ENCODE results near the gene CPNE4.

CPNE4 gene

GRCh38 chr3:131843174-131843573 lies 191.6 kb downstream of the CPNE4 start:
- H3K27ac ChIP-seq (ENCODE audit: low read depth, low read length, severe bottlenecking): no peak overlapping the region
- H3K4me3 ChIP-seq (ENCODE audit: extremely low read depth, insufficient read depth, low read length, poor library complexity, severe bottlenecking): no peak overlapping the region
- 100% methylated on average over 1 of the region's 9 CpGs; no CpG with 5 or more reads in 1 of the 2 experiments for WGBS, 2 experiments (ENCODE audit: insufficient coverage in 2 of 2)
- no peaks in the 10 kb centered on the region for H3K9me3 ChIP-seq (ENCODE audit: control insufficient read depth, low read length)
- no peaks in the 10 kb centered on the region for H3K36me3 ChIP-seq (ENCODE audit: control insufficient read depth, insufficient read depth, low read length)
- no peaks in the 10 kb centered on the region for H3K4me1 ChIP-seq (ENCODE audit: control insufficient read depth, insufficient read depth, low read length, poor library complexity, severe bottlenecking)

- Histone ChIP-seq H3K36me3 (ENCODE audit: control insufficient read depth, insufficient read depth, low read length) (no peaks in the 10 kb centered on the region), H3K27ac (ENCODE audit: low read depth, low read length, severe bottlenecking) (no peak overlapping the region), H3K9me3 (ENCODE audit: control insufficient read depth, low read length) (no peaks in the 10 kb centered on the region), H3K4me1 (ENCODE audit: control insufficient read depth, insufficient read depth, low read length, poor library complexity, severe bottlenecking) (no peaks in the 10 kb centered on the region), H3K4me3 (ENCODE audit: extremely low read depth, insufficient read depth, low read length, poor library complexity, severe bottlenecking) (no peak overlapping the region)
- no CpG with 5 or more reads among the region's 1 CpG for WGBS, 2 experiments (ENCODE audit: insufficient coverage in 2 of 2)
These were observed 194.5 kb downstream of the CPNE4 start for GRCh38 chr3:131840156-131840797.

- Histone ChIP-seq H3K27ac (ENCODE audit: low read depth, low read length, severe bottlenecking) (no peak overlapping the region), H3K9me3 (ENCODE audit: control insufficient read depth, low read length) (no peaks in the 10 kb centered on the region), H3K36me3 (ENCODE audit: control insufficient read depth, insufficient read depth, low read length) (no peaks in the 10 kb centered on the region), H3K4me1 (ENCODE audit: control insufficient read depth, insufficient read depth, low read length, poor library complexity, severe bottlenecking) (no peaks in the 10 kb centered on the region), H3K4me3 (ENCODE audit: extremely low read depth, insufficient read depth, low read length, poor library complexity, severe bottlenecking) (no peak overlapping the region)
- WGBS, 2 experiments (ENCODE audit: insufficient coverage in 2 of 2): no CpG with 5 or more reads among the region's 1 CpG
These were observed 198.9 kb downstream of the CPNE4 start for GRCh38 chr3:131835906-131836305.

GRCh38 chr3:131831608-131832007 lies 203.2 kb downstream of the CPNE4 start:
- no peaks in the 10 kb centered on the region for H3K9me3 ChIP-seq (ENCODE audit: control insufficient read depth, low read length)
- H3K4me3 ChIP-seq (ENCODE audit: extremely low read depth, insufficient read depth, low read length, poor library complexity, severe bottlenecking): no peak overlapping the region
- no peak overlapping the region for H3K27ac ChIP-seq (ENCODE audit: low read depth, low read length, severe bottlenecking)
- WGBS, 2 experiments (ENCODE audit: insufficient coverage in 2 of 2): 67 to 80% methylated on average over 1 to 2 of the region's 4 CpGs
- no peaks in the 10 kb centered on the region for H3K36me3 ChIP-seq (ENCODE audit: control insufficient read depth, insufficient read depth, low read length)
- H3K4me1 ChIP-seq (ENCODE audit: control insufficient read depth, insufficient read depth, low read length, poor library complexity, severe bottlenecking): no peaks in the 10 kb centered on the region

- H3K9me3 ChIP-seq (ENCODE audit: control insufficient read depth, low read length): no peaks in the 10 kb centered on the region
- H3K36me3 ChIP-seq (ENCODE audit: control insufficient read depth, insufficient read depth, low read length): no peaks in the 10 kb centered on the region
- 92 to 100% methylated on average over 1 of the region's 3 CpGs for WGBS, 2 experiments (ENCODE audit: insufficient coverage in 2 of 2)
- H3K4me1 ChIP-seq (ENCODE audit: control insufficient read depth, insufficient read depth, low read length, poor library complexity, severe bottlenecking): no peaks in the 10 kb centered on the region
- H3K27ac ChIP-seq (ENCODE audit: low read depth, low read length, severe bottlenecking): no peak overlapping the region
- H3K4me3 ChIP-seq (ENCODE audit: extremely low read depth, insufficient read depth, low read length, poor library complexity, severe bottlenecking): no peak overlapping the region
These were observed 213.5 kb downstream of the CPNE4 start for GRCh38 chr3:131821191-131821762.

- H3K4me3 ChIP-seq (ENCODE audit: extremely low read depth, insufficient read depth, low read length, poor library complexity, severe bottlenecking): no peak overlapping the region
- H3K4me1 ChIP-seq (ENCODE audit: control insufficient read depth, insufficient read depth, low read length, poor library complexity, severe bottlenecking): no peaks in the 10 kb centered on the region
- WGBS, 2 experiments (ENCODE audit: insufficient coverage in 2 of 2): no CpG with 5 or more reads among the region's 5 CpGs
- peak overlapping the region; percentile 26 for H3K27ac ChIP-seq (ENCODE audit: low read depth, low read length, severe bottlenecking)
- no peaks in the 10 kb centered on the region for H3K9me3 ChIP-seq (ENCODE audit: control insufficient read depth, low read length)
- H3K36me3 ChIP-seq (ENCODE audit: control insufficient read depth, insufficient read depth, low read length): no peaks in the 10 kb centered on the region
These were observed 215.3 kb downstream of the CPNE4 start for GRCh38 chr3:131819381-131820055.

GRCh38 chr3:131812433-131812832 lies 222.4 kb downstream of the CPNE4 start:
- no peaks in the 10 kb centered on the region for H3K4me1 ChIP-seq (ENCODE audit: control insufficient read depth, insufficient read depth, low read length, poor library complexity, severe bottlenecking)
- 82 to 100% methylated on average over 1 of the region's 1 CpG for WGBS, 2 experiments (ENCODE audit: insufficient coverage in 2 of 2)
- H3K27ac ChIP-seq (ENCODE audit: low read depth, low read length, severe bottlenecking): no peak overlapping the region
- no peak overlapping the region for H3K4me3 ChIP-seq (ENCODE audit: extremely low read depth, insufficient read depth, low read length, poor library complexity, severe bottlenecking)
- no peaks in the 10 kb centered on the region for H3K9me3 ChIP-seq (ENCODE audit: control insufficient read depth, low read length)
- no peaks in the 10 kb centered on the region for H3K36me3 ChIP-seq (ENCODE audit: control insufficient read depth, insufficient read depth, low read length)

- WGBS, 2 experiments (ENCODE audit: insufficient coverage in 2 of 2): 100% methylated on average over 1 of the region's 2 CpGs; no CpG with 5 or more reads in 1 of the 2 experiments
- no peaks in the 10 kb centered on the region for H3K4me1 ChIP-seq (ENCODE audit: control insufficient read depth, insufficient read depth, low read length, poor library complexity, severe bottlenecking)
- no peaks in the 10 kb centered on the region for H3K36me3 ChIP-seq (ENCODE audit: control insufficient read depth, insufficient read depth, low read length)
- no peak overlapping the region for H3K27ac ChIP-seq (ENCODE audit: low read depth, low read length, severe bottlenecking)
- H3K9me3 ChIP-seq (ENCODE audit: control insufficient read depth, low read length): no peaks in the 10 kb centered on the region
- H3K4me3 ChIP-seq (ENCODE audit: extremely low read depth, insufficient read depth, low read length, poor library complexity, severe bottlenecking): no peak overlapping the region
These were observed 223.3 kb downstream of the CPNE4 start for GRCh38 chr3:131811481-131811880.

- H3K36me3 ChIP-seq (ENCODE audit: control insufficient read depth, insufficient read depth, low read length): no peaks in the 10 kb centered on the region
- H3K4me3 ChIP-seq (ENCODE audit: extremely low read depth, insufficient read depth, low read length, poor library complexity, severe bottlenecking): no peak overlapping the region
- H3K4me1 ChIP-seq (ENCODE audit: control insufficient read depth, insufficient read depth, low read length, poor library complexity, severe bottlenecking): no peaks in the 10 kb centered on the region
- H3K9me3 ChIP-seq (ENCODE audit: control insufficient read depth, low read length): no peaks in the 10 kb centered on the region
- no CpG with 5 or more reads among the region's 3 CpGs for WGBS, 2 experiments (ENCODE audit: insufficient coverage in 2 of 2)
- H3K27ac ChIP-seq (ENCODE audit: low read depth, low read length, severe bottlenecking): no peak overlapping the region
These were observed 227.0 kb downstream of the CPNE4 start for GRCh38 chr3:131807822-131808221.

- WGBS, 2 experiments (ENCODE audit: insufficient coverage in 2 of 2): 69% methylated on average over 3 of the region's 4 CpGs; no CpG with 5 or more reads in 1 of the 2 experiments
- no peaks in the 10 kb centered on the region for H3K36me3 ChIP-seq (ENCODE audit: control insufficient read depth, insufficient read depth, low read length)
- no peaks in the 10 kb centered on the region for H3K4me1 ChIP-seq (ENCODE audit: control insufficient read depth, insufficient read depth, low read length, poor library complexity, severe bottlenecking)
- H3K4me3 ChIP-seq (ENCODE audit: extremely low read depth, insufficient read depth, low read length, poor library complexity, severe bottlenecking): no peak overlapping the region
- H3K27ac ChIP-seq (ENCODE audit: low read depth, low read length, severe bottlenecking): no peak overlapping the region
- no peaks in the 10 kb centered on the region for H3K9me3 ChIP-seq (ENCODE audit: control insufficient read depth, low read length)
These were observed 228.1 kb downstream of the CPNE4 start for GRCh38 chr3:131806736-131807135.
